ENCODE measurements around the gene DUSP3.

The DUSP3 gene

GRCh38 chr17:43736389-43736788, 42.4 kb downstream of the DUSP3 start:
- DNase-seq (ENCODE audit: low read depth in 1 of 2, low spot score in 1 of 2): no peak

DNA sequence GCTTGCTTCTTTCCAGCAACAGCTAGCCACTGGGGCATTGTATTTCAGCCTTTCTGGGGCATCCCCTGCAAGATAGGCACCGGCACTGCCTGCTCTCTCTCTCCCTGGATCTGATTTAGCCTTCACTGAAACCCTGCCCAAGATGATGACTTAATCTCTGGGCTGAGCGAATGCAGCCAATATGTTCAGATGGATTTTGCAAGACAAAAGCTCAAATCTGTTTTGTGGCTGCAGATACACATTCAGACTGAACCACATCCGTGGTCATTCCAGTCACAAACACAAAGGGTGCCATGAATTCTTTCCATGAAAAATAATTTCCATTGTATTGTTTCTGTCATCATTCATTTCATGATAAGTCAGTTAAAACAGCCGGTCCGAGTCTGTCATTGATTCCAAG, 44.4 kb downstream of the DUSP3 start:
- no peak for DNase-seq (ENCODE audit: low read depth in 1 of 2, low spot score in 1 of 2)

- no peak for DNase-seq (ENCODE audit: low read depth in 1 of 2, low spot score in 1 of 2)
Measured at GRCh38 chr17:43733956-43734355, 44.8 kb downstream of the DUSP3 start.

GRCh38 chr17:43732958-43733357, 45.8 kb downstream of the DUSP3 start:
- DNase-seq (ENCODE audit: low read depth in 1 of 2, low spot score in 1 of 2): no peak

DNA sequence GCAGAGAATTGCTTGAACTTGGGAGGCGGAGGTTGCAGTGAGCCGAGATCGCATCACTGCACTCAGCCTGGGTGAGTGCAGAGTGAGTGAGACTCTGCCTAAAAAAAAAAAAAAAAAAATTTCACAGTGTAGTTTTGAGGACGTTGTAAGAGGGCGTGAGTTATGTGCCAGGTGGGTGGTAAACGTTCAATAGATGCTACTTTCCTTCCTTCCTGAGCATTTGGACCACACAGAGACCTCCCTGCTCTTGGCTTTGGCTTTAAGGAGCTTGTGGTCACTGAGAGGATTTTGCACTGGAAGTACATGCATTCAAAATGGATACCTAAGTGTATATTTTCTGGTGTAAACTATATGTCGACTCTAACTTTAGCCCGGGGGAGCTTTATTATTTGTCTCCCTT, 50.7 kb downstream of the DUSP3 start:
- no peak for DNase-seq (ENCODE audit: low read depth in 1 of 2, low spot score in 1 of 2)

DNA sequence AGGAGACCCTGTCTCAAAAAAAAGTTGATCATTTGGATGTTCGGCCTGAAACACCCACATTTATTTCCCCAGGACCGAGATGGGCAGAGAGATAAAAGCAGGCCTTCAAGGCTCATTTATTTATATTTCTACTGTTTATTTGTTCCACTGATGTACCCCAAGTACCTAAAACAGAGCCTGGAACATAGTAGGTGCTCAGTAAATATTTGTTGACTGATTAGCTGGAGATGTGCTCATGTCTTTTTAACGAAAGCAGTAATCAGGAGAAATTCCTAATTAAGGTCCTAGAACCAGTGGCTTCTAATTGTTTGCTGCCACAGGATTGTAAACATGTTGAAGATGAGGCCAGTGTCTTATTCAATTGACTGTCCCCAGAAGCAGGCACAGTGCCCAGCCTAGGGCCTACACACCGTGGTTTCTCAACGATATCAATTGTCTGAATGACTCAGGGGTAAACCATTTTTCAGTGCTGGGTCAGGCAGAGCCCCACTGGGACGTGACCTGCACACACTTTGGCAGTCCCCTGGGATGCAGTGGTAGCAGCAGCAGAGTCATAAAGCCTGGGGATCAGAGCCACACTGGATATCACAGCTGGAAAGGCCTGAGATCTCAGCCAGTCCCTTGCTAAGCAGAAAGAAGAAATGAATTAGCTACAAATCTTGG, 54.9 kb downstream of the DUSP3 start:
- DNase-seq (ENCODE audit: low read depth in 1 of 2, low spot score in 1 of 2): no peak

GRCh38 chr17:43722870-43723665, 55.7 kb downstream of the DUSP3 start:
- DNase-seq (ENCODE audit: low read depth in 1 of 2, low spot score in 1 of 2): no peak

DNA sequence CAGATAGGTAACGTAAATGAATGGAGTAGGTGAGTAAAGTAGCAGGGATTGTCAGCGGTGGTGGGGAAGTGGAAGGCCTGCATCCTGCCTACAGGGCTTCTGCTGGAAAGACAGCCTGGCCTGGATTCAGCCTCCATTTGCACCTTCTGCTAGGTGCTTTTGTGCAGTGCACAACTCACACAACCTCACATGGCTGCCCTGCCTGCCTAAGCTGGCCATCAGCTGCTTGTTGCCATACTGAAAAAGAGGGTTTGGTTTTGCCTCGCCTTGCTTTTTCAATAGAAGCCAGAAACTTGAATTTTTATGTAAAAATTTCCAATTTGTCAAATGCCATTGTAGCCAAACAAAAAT, 56.5 kb downstream of the DUSP3 start:
- no peak for DNase-seq (ENCODE audit: low read depth in 1 of 2, low spot score in 1 of 2)

GRCh38 chr17:43721537-43722268, 57.1 kb downstream of the DUSP3 start:
- no peak for DNase-seq (ENCODE audit: low read depth in 1 of 2, low spot score in 1 of 2)

- DNase-seq (ENCODE audit: low read depth in 1 of 2, low spot score in 1 of 2): peak; percentile 48 to 60
Measured at GRCh38 chr17:43720311-43721060, 58.3 kb downstream of the DUSP3 start.

- no peak for DNase-seq (ENCODE audit: low read depth in 1 of 2, low spot score in 1 of 2)
Measured at GRCh38 chr17:43719578-43719977, 59.2 kb downstream of the DUSP3 start.

- no peak for DNase-seq (ENCODE audit: low read depth in 1 of 2, low spot score in 1 of 2)
Measured at GRCh38 chr17:43718544-43718943, 60.2 kb downstream of the DUSP3 start.

GRCh38 chr17:43717913-43718312, 60.9 kb downstream of the DUSP3 start:
- DNase-seq (ENCODE audit: low read depth in 1 of 2, low spot score in 1 of 2): no peak

Measured in activated T-helper 1 cell treated with anti-CD3 and anti-CD28 coated beads, Interleukin-2, amount 50 U/mL, for 16 hours (primary cell).